Liver (tissue), 9 donors: Measurements from ENCODE around the gene GLTPD2. TPM values are rescaled to one million over a fixed set of nuclear protein-coding genes. Genes with fewer than 3 reads are reported as not detected.

Experiments
- DNase-seq: peaks from one replicate; pipeline ENCODE4 v3.0.0-alpha.2; 2017; ENCODE audit warnings: low spot score
- H3K27ac ChIP-seq, 2 donors: one replicate each; pipeline ENCODE4 v1.7.0; 2013; ENCODE audit warnings: inconsistent platforms in 2 of 2, low read length in 2 of 2, control low read depth in 1 of 2, low read depth in 1 of 2, mild to moderate bottlenecking in 1 of 2
- H3K27me3 ChIP-seq, 4 donors: one replicate each; pipeline versions ENCODE4 v1.6.1 to v1.7.0; 2013; ENCODE audit warnings: low read length in 3 of 4, inconsistent platforms in 1 of 4, mild to moderate bottlenecking in 1 of 4, moderate library complexity in 1 of 4; ENCODE audit not compliant: control insufficient read depth in 4 of 4, insufficient read depth in 4 of 4
- H3K36me3 ChIP-seq, 4 donors: one replicate each; pipeline versions ENCODE4 v1.6.1 to v1.7.0; 2013; ENCODE audit warnings: low read length in 3 of 4, mild to moderate bottlenecking in 3 of 4, low read depth in 1 of 4, moderate library complexity in 1 of 4; ENCODE audit not compliant: control insufficient read depth in 4 of 4, insufficient read depth in 3 of 4
- H3K4me1 ChIP-seq, 4 donors: one replicate each; pipeline versions ENCODE4 v1.6.1 to v1.7.0; 2013; ENCODE audit warnings: low read length in 3 of 4, mild to moderate bottlenecking in 3 of 4, moderate library complexity in 1 of 4; ENCODE audit not compliant: control insufficient read depth in 4 of 4, insufficient read depth in 4 of 4
- H3K4me3 ChIP-seq, 3 donors: one replicate each; pipeline versions ENCODE4 v1.6.1 to v1.7.0; 2013; ENCODE audit warnings: low read length in 3 of 3, control low read depth in 1 of 3, low read depth in 1 of 3, mild to moderate bottlenecking in 1 of 3
- H3K9ac ChIP-seq, 2 donors: one replicate each; pipeline ENCODE4 v1.7.0; 2013; ENCODE audit warnings: low read length in 2 of 2, mild to moderate bottlenecking in 2 of 2, moderate library complexity in 2 of 2, control low read depth in 1 of 2, low read depth in 1 of 2
- H3K9me3 ChIP-seq, 4 donors: one replicate each; pipeline versions ENCODE4 v1.6.1 to v1.7.0; 2013; ENCODE audit warnings: low read length in 3 of 4; ENCODE audit not compliant: control insufficient read depth in 4 of 4
- CTCF ChIP-seq: fragments of 150-350 bp; IDR thresholded peaks from 2 replicates; pipeline ENCODE4 v1.5.1; 2017; ENCODE audit warnings: improper control_type of control experiment, low read depth, low read length; ENCODE audit not compliant: missing input control
- EGR1 ChIP-seq, 2 donors: IDR thresholded peaks; 2 replicates each; pipeline ENCODE4 v1.6.1; 2016 to 2018; ENCODE audit warnings: antibody characterized with exemption in 2 of 2, low read depth in 2 of 2
- FOXA1 ChIP-seq: IDR thresholded peaks from 2 replicates; pipeline ENCODE4 v1.6.1; 2016; ENCODE audit warnings: antibody characterized with exemption
- FOXA2 ChIP-seq: IDR thresholded peaks from 2 replicates; pipeline ENCODE4 v1.6.1; 2016; ENCODE audit warnings: antibody characterized with exemption
- GABPA ChIP-seq, 2 donors: IDR thresholded peaks in 1 of 2; conservative IDR thresholded peaks in 1 of 2; 2 replicates each; pipeline ENCODE4 v1.6.1; 2016; ENCODE audit warnings: antibody characterized with exemption in 2 of 2, mild to moderate bottlenecking in 1 of 2, moderate library complexity in 1 of 2
- HNF4G ChIP-seq: IDR thresholded peaks from 2 replicates; pipeline ENCODE4 v1.6.1; 2016; ENCODE audit warnings: antibody characterized with exemption
- JUND ChIP-seq, 2 donors: IDR thresholded peaks; 2 replicates each; pipeline ENCODE4 v1.6.1; 2016; ENCODE audit warnings: antibody characterized with exemption in 2 of 2
- MAX ChIP-seq: IDR thresholded peaks from 2 replicates; pipeline ENCODE4 v1.6.1; 2016; ENCODE audit warnings: antibody characterized with exemption
- NR2F2 ChIP-seq: IDR thresholded peaks from 2 replicates; pipeline ENCODE4 v1.6.1; 2016; ENCODE audit warnings: antibody characterized with exemption
- RAD21 ChIP-seq, 2 donors: IDR thresholded peaks; 2 replicates each; pipeline ENCODE4 v1.6.1; 2016; ENCODE audit warnings: antibody characterized with exemption in 2 of 2, mild to moderate bottlenecking in 2 of 2
- REST ChIP-seq: IDR thresholded peaks from 2 replicates; pipeline ENCODE4 v1.6.1; 2016; ENCODE audit warnings: antibody characterized with exemption, mild to moderate bottlenecking
- RXRA ChIP-seq, 2 donors: IDR thresholded peaks; 2 replicates each; pipeline ENCODE4 v1.6.1; 2017 to 2018; ENCODE audit warnings: antibody characterized with exemption in 2 of 2, mild to moderate bottlenecking in 1 of 2
- SP1 ChIP-seq: IDR thresholded peaks from 2 replicates; pipeline ENCODE4 v1.6.1; 2018; ENCODE audit warnings: antibody characterized with exemption, mild to moderate bottlenecking
- TAF1 ChIP-seq: conservative IDR thresholded peaks from 2 replicates; pipeline ENCODE4 v1.6.1; 2016; ENCODE audit warnings: antibody characterized with exemption, mild to moderate bottlenecking
- YY1 ChIP-seq: IDR thresholded peaks from 2 replicates; pipeline ENCODE4 v1.6.1; 2016; ENCODE audit warnings: antibody characterized with exemption, mild to moderate bottlenecking
- ZBTB33 ChIP-seq: IDR thresholded peaks from 2 replicates; pipeline ENCODE4 v1.6.1; 2016; ENCODE audit warnings: antibody characterized with exemption
- WGBS: extraction: QIAGEN DNeasy Blood & Tissue Kit; methylation state at CpG from one replicate; pipeline ENCODE4 v1.1.7; 2013; 5-methylcytosine and 5-hydroxymethylcytosine counted together
- polyA plus RNA-seq, 2 donors: library from polyadenylated mRNA; stranded (reverse) in 1 of 2; unstranded in 1 of 2; fragments of 200-250 nt in 1 of 2; fragments of >200 nt in 1 of 2; fragmentation: Nextera tagmentation in 1 of 2; extraction: Ambion mirVana in 1 of 2; gene quantifications; one replicate each; pipeline versions ENCODE4 v1.2.1 to v1.2.3, GENCODE V29; 2013 to 2015
- total RNA-seq, 2 donors: library from RNA; depleted of rRNA; stranded (reverse); fragments of >200 nt; gene quantifications; one replicate each; pipeline ENCODE4 v1.2.3, GENCODE V29; 2014
- TF ChIP-seq, protein P1 (sequence below): IDR thresholded peaks from 2 replicates; pipeline ENCODE4 v1.6.1; 2016; ENCODE audit warnings: antibody characterized with exemption
- donor health status: healthy.
- donor health status: healthy.
- donor health status: healthy.
- donor health status: healthy.
- donor health status: healthy.

The GLTPD2 gene
- total and polyA plus RNA-seq, 4 donors, result 15.1 to 63.2 (median 25.7) TPM

GRCh38 chr17:4789701-4789950 lies 862 bp downstream of the GLTPD2 start:
- no peak for DNase-seq
- WGBS, result 1% methylated on average over 25 of the region's 25 CpGs
- Histone ChIP-seq H3K9ac (peak overlapping the region; percentile 70 to 80), H3K27me3 (no peaks in the 10 kb centered on the region), H3K4me1 (peaks cover 3 to 37% (median 22%) of the 10 kb centered on the region in 4 donors), H3K27ac (peak overlapping the region; percentile 76 to 94), H3K36me3 (no peaks in the 10 kb centered on the region), H3K9me3 (no peaks in the 10 kb centered on the region), H3K4me3 (peak overlapping the region; percentile 68 to 78 (median 71))
- TF ChIP-seq TAF1 (no peak), YY1 (peak; percentile 45), FOXA2 (no peak)

DNA sequence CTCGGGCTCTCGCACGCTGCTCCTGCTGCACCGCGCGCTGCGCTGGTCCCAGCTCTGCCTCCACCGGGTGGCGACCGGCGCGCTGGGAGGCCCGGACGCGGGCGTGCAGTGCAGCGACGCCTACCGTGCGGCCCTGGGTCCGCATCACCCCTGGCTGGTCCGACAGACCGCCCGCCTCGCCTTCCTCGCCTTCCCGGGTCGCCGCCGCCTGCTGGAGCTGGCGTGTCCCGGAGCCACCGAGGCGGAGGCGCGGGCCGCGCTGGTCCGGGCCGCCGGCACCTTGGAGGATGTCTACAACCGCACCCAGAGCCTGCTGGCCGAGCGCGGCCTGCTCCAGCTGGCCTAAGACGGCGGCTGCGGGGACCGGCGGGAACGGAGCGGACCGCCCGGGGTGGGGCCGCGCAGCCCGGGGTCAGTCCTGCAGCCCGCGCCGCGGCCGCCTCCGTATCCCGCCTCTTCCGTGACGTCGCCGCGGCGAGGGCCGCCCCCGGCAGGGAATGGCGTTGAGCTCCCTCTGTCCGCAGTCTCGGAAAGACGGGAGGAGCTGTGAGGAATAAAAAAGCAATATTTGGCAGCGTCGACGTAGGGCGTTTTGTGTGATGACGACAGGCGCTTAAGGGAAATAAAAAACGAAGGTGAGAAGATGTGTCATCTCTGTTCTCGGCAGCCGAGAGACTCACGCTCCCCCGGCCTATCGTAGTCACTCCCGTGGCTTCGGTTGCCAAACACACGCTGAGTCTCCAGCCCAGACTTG lies 1.4 kb downstream of the GLTPD2 start:
- no peaks in the 10 kb centered on the region for H3K9me3 ChIP-seq
- H3K36me3 ChIP-seq, result no peaks in the 10 kb centered on the region
- under 1% methylated on average over 90 of the region's 91 CpGs for WGBS
- DNase-seq, result peak; percentile 84
- peak overlapping the region; percentile 68 to 78 (median 71) for H3K4me3 ChIP-seq
- peak overlapping the region; percentile 79 to 80 for H3K9ac ChIP-seq
- H3K4me1 ChIP-seq, result peaks cover 3 to 37% (median 22%) of the 10 kb centered on the region in 4 donors
- H3K27me3 ChIP-seq, result no peaks in the 10 kb centered on the region
- peak overlapping the region; percentile 76 to 94 for H3K27ac ChIP-seq
- TF ChIP-seq RAD21 (IDR thresholded peaks at IDR 0.05) (peak in 1 of 2 donors; percentile 63), RXRA (IDR thresholded peaks at IDR 0.05) (no peak), FOXA2 (no peak), NR2F2 (no peak), GABPA (IDR thresholded peaks at IDR 0.05 in 1 of 2, conservative IDR thresholded peaks at IDR 0.05 in 1 of 2) (no peak), SP1 (peak; percentile 21), ZBTB33 (no peak), HNF4G (no peak), YY1 (peak; percentile 66), EGR1 (IDR thresholded peaks at IDR 0.05; ENCODE audit: low read depth in 2 of 2) (no peak), FOXA1 (no peak), CTCF (peak; percentile 74)
- TF ChIP-seq, protein P1, sequence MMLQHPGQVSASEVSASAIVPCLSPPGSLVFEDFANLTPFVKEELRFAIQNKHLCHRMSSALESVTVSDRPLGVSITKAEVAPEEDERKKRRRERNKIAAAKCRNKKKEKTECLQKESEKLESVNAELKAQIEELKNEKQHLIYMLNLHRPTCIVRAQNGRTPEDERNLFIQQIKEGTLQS, result no peak

DNA sequence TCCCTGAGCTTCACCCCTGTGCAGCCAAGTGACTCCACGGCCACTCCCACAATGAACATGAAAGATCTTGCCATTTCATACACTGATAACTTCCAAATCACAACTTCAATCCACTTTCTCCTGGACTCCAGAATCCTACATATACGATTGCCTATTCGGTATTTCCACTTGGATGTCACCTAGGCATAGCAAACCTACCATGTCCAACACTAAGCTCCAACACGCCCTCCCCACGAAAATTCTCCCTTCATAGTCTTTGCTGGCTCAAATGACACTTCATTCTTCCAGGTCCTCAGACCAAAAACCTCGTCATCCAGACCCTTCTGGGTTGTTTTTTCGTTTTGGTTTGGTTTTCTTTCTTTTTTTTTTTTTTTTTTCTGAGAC lies 1.9 kb downstream of the GLTPD2 start:
- no peaks in the 10 kb centered on the region for H3K36me3 ChIP-seq
- H3K4me3 ChIP-seq, result peak overlapping the region; percentile 46 to 78 (median 71)
- peak overlapping the region; percentile 76 to 94 for H3K27ac ChIP-seq
- H3K9ac ChIP-seq, result peak overlapping the region in 1 of 2 donors; percentile 79
- peaks cover 3 to 37% (median 22%) of the 10 kb centered on the region in 4 donors for H3K4me1 ChIP-seq
- no peaks in the 10 kb centered on the region for H3K9me3 ChIP-seq
- 68% methylated on average over 7 of the region's 7 CpGs for WGBS
- no peak for DNase-seq
- no peaks in the 10 kb centered on the region for H3K27me3 ChIP-seq
- no peak for TF ChIP-seq REST
- TF ChIP-seq, protein P1, result no peak
- TF ChIP-seq MAX, result no peak
- no peak for TF ChIP-seq NR2F2
- TF ChIP-seq ZBTB33, result no peak
- no peak for TF ChIP-seq SP1
- no peak for TF ChIP-seq JUND (IDR thresholded peaks at IDR 0.05)
- TF ChIP-seq TAF1, result no peak
- TF ChIP-seq FOXA2, result no peak
- no peak for TF ChIP-seq EGR1 (IDR thresholded peaks at IDR 0.05; ENCODE audit: low read depth in 2 of 2)
- TF ChIP-seq HNF4G, result no peak
- TF ChIP-seq RXRA (IDR thresholded peaks at IDR 0.05), result no peak
